ENCODE results near the gene THAP5.

Gene THAP5

GRCh38 chr7:108589874-108590273, 20.4 kb upstream of the THAP5 start:
- no peak for DNase-seq (ENCODE audit: insufficient read length, low spot score)
- TF ChIP-seq PAX5 (IDR thresholded peaks at IDR 0.05; ENCODE audit: insufficient read depth, low read length, severe bottlenecking) (no peak), POLR2AphosphoS5 (IDR thresholded peaks at IDR 0.05; ENCODE audit: low read depth, low read length) (no peak), POU2F2 (IDR thresholded peaks at IDR 0.05; ENCODE audit: low read depth, low read length) (no peak), TAF1 (IDR thresholded peaks at IDR 0.05; ENCODE audit: low read depth, low read length) (no peak), SPI1 (IDR thresholded peaks at IDR 0.05; ENCODE audit: low read depth, low read length) (no peak), POLR2A (IDR thresholded peaks at IDR 0.05; ENCODE audit: low read depth, low read length) (no peak)
- FAIRE-seq: no peak

- TF ChIP-seq PAX5 (IDR thresholded peaks at IDR 0.05; ENCODE audit: insufficient read depth, low read length, severe bottlenecking) (no peak), POLR2A (IDR thresholded peaks at IDR 0.05; ENCODE audit: low read depth, low read length) (no peak), POLR2AphosphoS5 (IDR thresholded peaks at IDR 0.05; ENCODE audit: low read depth, low read length) (no peak), SPI1 (IDR thresholded peaks at IDR 0.05; ENCODE audit: low read depth, low read length) (no peak), POU2F2 (IDR thresholded peaks at IDR 0.05; ENCODE audit: low read depth, low read length) (no peak), TAF1 (IDR thresholded peaks at IDR 0.05; ENCODE audit: low read depth, low read length) (no peak)
- DNase-seq (ENCODE audit: insufficient read length, low spot score) (no peak), FAIRE-seq (no peak)
Observed at GRCh38 chr7:108589199-108589598, 19.7 kb upstream of the THAP5 start.

- DNase-seq (ENCODE audit: insufficient read length, low spot score): no peak
- no peak for FAIRE-seq
- no peak for TF ChIP-seq POLR2AphosphoS5 (IDR thresholded peaks at IDR 0.05; ENCODE audit: low read depth, low read length)
- no peak for TF ChIP-seq POLR2A (IDR thresholded peaks at IDR 0.05; ENCODE audit: low read depth, low read length)
Observed at GRCh38 chr7:108586274-108586710, 16.8 kb upstream of the THAP5 start.

- no peak for TF ChIP-seq POU2F2 (IDR thresholded peaks at IDR 0.05; ENCODE audit: low read depth, low read length)
- TF ChIP-seq POLR2A (IDR thresholded peaks at IDR 0.05; ENCODE audit: low read depth, low read length): no peak
- TF ChIP-seq SPI1 (IDR thresholded peaks at IDR 0.05; ENCODE audit: low read depth, low read length): no peak
- TF ChIP-seq POLR2AphosphoS5 (IDR thresholded peaks at IDR 0.05; ENCODE audit: low read depth, low read length): no peak
- no peak for TF ChIP-seq PAX5 (IDR thresholded peaks at IDR 0.05; ENCODE audit: insufficient read depth, low read length, severe bottlenecking)
- no peak for TF ChIP-seq TAF1 (IDR thresholded peaks at IDR 0.05; ENCODE audit: low read depth, low read length)
- no peak for FAIRE-seq
- DNase-seq (ENCODE audit: insufficient read length, low spot score): no peak
Observed at GRCh38 chr7:108585843-108586242, 16.3 kb upstream of the THAP5 start.

GRCh38 chr7:108584211-108584610, 14.7 kb upstream of the THAP5 start:
- FAIRE-seq: no peak
- no peak for DNase-seq (ENCODE audit: insufficient read length, low spot score)
- TF ChIP-seq POLR2AphosphoS5 (IDR thresholded peaks at IDR 0.05; ENCODE audit: low read depth, low read length) (no peak), PAX5 (IDR thresholded peaks at IDR 0.05; ENCODE audit: insufficient read depth, low read length, severe bottlenecking) (no peak), POU2F2 (IDR thresholded peaks at IDR 0.05; ENCODE audit: low read depth, low read length) (no peak), SPI1 (IDR thresholded peaks at IDR 0.05; ENCODE audit: low read depth, low read length) (no peak)

- FAIRE-seq (no peak), DNase-seq (ENCODE audit: insufficient read length, low spot score) (no peak)
- no peak for TF ChIP-seq TAF1 (IDR thresholded peaks at IDR 0.05; ENCODE audit: low read depth, low read length)
- no peak for TF ChIP-seq SPI1 (IDR thresholded peaks at IDR 0.05; ENCODE audit: low read depth, low read length)
Observed at GRCh38 chr7:108581655-108582491, 12.4 kb upstream of the THAP5 start.

GRCh38 chr7:108580298-108580697, 10.8 kb upstream of the THAP5 start:
- DNase-seq (ENCODE audit: insufficient read length, low spot score) (no peak), FAIRE-seq (no peak)
- TF ChIP-seq POU2F2 (IDR thresholded peaks at IDR 0.05; ENCODE audit: low read depth, low read length) (no peak), SPI1 (IDR thresholded peaks at IDR 0.05; ENCODE audit: low read depth, low read length) (no peak), POLR2AphosphoS5 (IDR thresholded peaks at IDR 0.05; ENCODE audit: low read depth, low read length) (no peak), PAX5 (IDR thresholded peaks at IDR 0.05; ENCODE audit: insufficient read depth, low read length, severe bottlenecking) (no peak), POLR2A (IDR thresholded peaks at IDR 0.05; ENCODE audit: low read depth, low read length) (no peak), TAF1 (IDR thresholded peaks at IDR 0.05; ENCODE audit: low read depth, low read length) (no peak)

- no peak for FAIRE-seq
Observed at GRCh38 chr7:108578937-108579336, 9.4 kb upstream of the THAP5 start.

GRCh38 chr7:108576116-108576515, 6.6 kb upstream of the THAP5 start:
- TF ChIP-seq TAF1 (IDR thresholded peaks at IDR 0.05; ENCODE audit: low read depth, low read length) (no peak), POLR2A (IDR thresholded peaks at IDR 0.05; ENCODE audit: low read depth, low read length) (no peak), SPI1 (IDR thresholded peaks at IDR 0.05; ENCODE audit: low read depth, low read length) (no peak), POLR2AphosphoS5 (IDR thresholded peaks at IDR 0.05; ENCODE audit: low read depth, low read length) (no peak), PAX5 (IDR thresholded peaks at IDR 0.05; ENCODE audit: insufficient read depth, low read length, severe bottlenecking) (no peak), POU2F2 (IDR thresholded peaks at IDR 0.05; ENCODE audit: low read depth, low read length) (no peak)
- FAIRE-seq: no peak

More at GRCh38 chr7:108578937-108579336, 9.4 kb upstream of the THAP5 start:
- TF ChIP-seq POLR2A (IDR thresholded peaks at IDR 0.05; ENCODE audit: low read depth, low read length) (no peak), TAF1 (IDR thresholded peaks at IDR 0.05; ENCODE audit: low read depth, low read length) (no peak), SPI1 (IDR thresholded peaks at IDR 0.05; ENCODE audit: low read depth, low read length) (no peak), POLR2AphosphoS5 (IDR thresholded peaks at IDR 0.05; ENCODE audit: low read depth, low read length) (no peak), POU2F2 (IDR thresholded peaks at IDR 0.05; ENCODE audit: low read depth, low read length) (no peak), PAX5 (IDR thresholded peaks at IDR 0.05; ENCODE audit: insufficient read depth, low read length, severe bottlenecking) (no peak)
- DNase-seq (ENCODE audit: insufficient read length, low spot score): no peak

GRCh38 chr7:108575156-108575555, 5.7 kb upstream of the THAP5 start:
- DNase-seq (ENCODE audit: insufficient read length, low spot score) (no peak), FAIRE-seq (no peak)
- TF ChIP-seq POLR2A (IDR thresholded peaks at IDR 0.05; ENCODE audit: low read depth, low read length): no peak

More at GRCh38 chr7:108576116-108576515, 6.6 kb upstream of the THAP5 start:
- no peak for DNase-seq (ENCODE audit: insufficient read length, low spot score)

All from GM12891 (cell line).